IPS-18a (cell line): ENCODE results near the gene GJD3.

Source experiments
- H3K27ac ChIP-seq: one replicate; pipeline ENCODE4 v1.5.1; 2013; ENCODE audit warnings: low read length
- H3K27me3 ChIP-seq: one replicate; pipeline ENCODE4 v1.6.1; 2013; ENCODE audit warnings: mild to moderate bottlenecking, low read length; ENCODE audit not compliant: control insufficient read depth, insufficient read depth
- H3K36me3 ChIP-seq: one replicate; pipeline ENCODE4 v1.6.1; 2013; ENCODE audit warnings: low read depth, low read length; ENCODE audit not compliant: control insufficient read depth
- H3K4me1 ChIP-seq: one replicate; pipeline ENCODE4 v1.6.1; 2013; ENCODE audit warnings: low read depth, low read length; ENCODE audit not compliant: control insufficient read depth
- H3K4me3 ChIP-seq: one replicate; pipeline ENCODE4 v1.5.1; 2013; ENCODE audit warnings: low read length
- H3K9ac ChIP-seq: one replicate; pipeline ENCODE4 v1.6.1; 2013; ENCODE audit warnings: mild to moderate bottlenecking, low read length, moderate library complexity
- H3K9me3 ChIP-seq: one replicate; pipeline ENCODE4 v1.6.1; 2013; ENCODE audit warnings: low read depth, low read length; ENCODE audit not compliant: control insufficient read depth

Gene GJD3

GRCh38 chr17:40349477-40349894 lies 15.1 kb downstream of the GJD3 start:
- Histone ChIP-seq H3K9me3 (no peaks in the 10 kb centered on the region), H3K36me3 (no peaks in the 10 kb centered on the region), H3K4me1 (peaks cover 35% of the 10 kb centered on the region), H3K27ac (no peak overlapping the region), H3K4me3 (no peak overlapping the region), H3K9ac (no peak overlapping the region), H3K27me3 (peaks cover 56% of the 10 kb centered on the region)

GRCh38 chr17:40348562-40349476 lies 15.7 kb downstream of the GJD3 start:
- no peak overlapping the region for H3K4me3 ChIP-seq
- no peaks in the 10 kb centered on the region for H3K36me3 ChIP-seq
- H3K27me3 ChIP-seq: peaks cover 63% of the 10 kb centered on the region
- H3K4me1 ChIP-seq: peaks cover 41% of the 10 kb centered on the region
- no peak overlapping the region for H3K9ac ChIP-seq
- H3K9me3 ChIP-seq: no peaks in the 10 kb centered on the region
- H3K27ac ChIP-seq: no peak overlapping the region

- Histone ChIP-seq H3K4me3 (peak overlapping the region; percentile 34), H3K9me3 (no peaks in the 10 kb centered on the region), H3K27ac (no peak overlapping the region), H3K4me1 (peaks cover 43% of the 10 kb centered on the region), H3K36me3 (no peaks in the 10 kb centered on the region), H3K27me3 (peaks cover 70% of the 10 kb centered on the region), H3K9ac (no peak overlapping the region)
Observed at GRCh38 chr17:40348136-40348504, 16.4 kb downstream of the GJD3 start.

- peaks cover 49% of the 10 kb centered on the region for H3K4me1 ChIP-seq
- no peaks in the 10 kb centered on the region for H3K9me3 ChIP-seq
- H3K27ac ChIP-seq: no peak overlapping the region
- no peaks in the 10 kb centered on the region for H3K36me3 ChIP-seq
- H3K9ac ChIP-seq: no peak overlapping the region
- peak overlapping the region; percentile 34 for H3K4me3 ChIP-seq
- peaks cover 75% of the 10 kb centered on the region for H3K27me3 ChIP-seq
Observed at GRCh38 chr17:40347319-40348135, 17.0 kb downstream of the GJD3 start.

GRCh38 chr17:40346765-40347158 lies 17.8 kb downstream of the GJD3 start:
- Histone ChIP-seq H3K4me1 (peaks cover 49% of the 10 kb centered on the region), H3K9ac (no peak overlapping the region), H3K9me3 (no peaks in the 10 kb centered on the region), H3K27me3 (peaks cover 80% of the 10 kb centered on the region), H3K27ac (no peak overlapping the region), H3K36me3 (no peaks in the 10 kb centered on the region), H3K4me3 (peak overlapping the region; percentile 4)

GRCh38 chr17:40345994-40346764 lies 18.4 kb downstream of the GJD3 start:
- Histone ChIP-seq H3K4me1 (peaks cover 49% of the 10 kb centered on the region), H3K4me3 (peak overlapping the region; percentile 53)

GRCh38 chr17:40345161-40345993 lies 19.2 kb downstream of the GJD3 start:
- H3K9me3 ChIP-seq: no peaks in the 10 kb centered on the region
- H3K9ac ChIP-seq: peak overlapping the region; percentile 31
- H3K4me3 ChIP-seq: peak overlapping the region; percentile 53
- peaks cover 49% of the 10 kb centered on the region for H3K4me1 ChIP-seq
- no peaks in the 10 kb centered on the region for H3K36me3 ChIP-seq
- peaks cover 87% of the 10 kb centered on the region for H3K27me3 ChIP-seq
- H3K27ac ChIP-seq: no peak overlapping the region

More at GRCh38 chr17:40345994-40346764, 18.4 kb downstream of the GJD3 start:
- Histone ChIP-seq H3K36me3 (no peaks in the 10 kb centered on the region), H3K9me3 (no peaks in the 10 kb centered on the region), H3K9ac (no peak overlapping the region), H3K27me3 (peaks cover 82% of the 10 kb centered on the region), H3K27ac (no peak overlapping the region)

GRCh38 chr17:40344421-40345160 lies 19.9 kb downstream of the GJD3 start:
- Histone ChIP-seq H3K27me3 (peaks cover 88% of the 10 kb centered on the region), H3K9ac (no peak overlapping the region), H3K4me3 (peak overlapping the region; percentile 53), H3K36me3 (no peaks in the 10 kb centered on the region), H3K9me3 (no peaks in the 10 kb centered on the region), H3K27ac (no peak overlapping the region), H3K4me1 (peaks cover 49% of the 10 kb centered on the region)

GRCh38 chr17:40343219-40344119 lies 21.1 kb downstream of the GJD3 start:
- H3K36me3 ChIP-seq: no peaks in the 10 kb centered on the region
- no peaks in the 10 kb centered on the region for H3K9me3 ChIP-seq
- no peak overlapping the region for H3K27ac ChIP-seq
- H3K4me1 ChIP-seq: peaks cover 45% of the 10 kb centered on the region
- no peak overlapping the region for H3K9ac ChIP-seq
- H3K4me3 ChIP-seq: peak overlapping the region; percentile 63
- peaks cover 88% of the 10 kb centered on the region for H3K27me3 ChIP-seq
